Colonic mucosa (tissue), 4 donors: ENCODE data around the gene E2F8. TPM values are rescaled to one million over a fixed set of nuclear protein-coding genes. Genes with fewer than 3 reads are reported as not detected.

Source experiments
- DNase-seq: peaks from one replicate; pipeline ENCODE4 v3.0.0-alpha.2; 2020
- H3K27ac ChIP-seq: fragments of 200-600 bp; one replicate; pipeline ENCODE4 v1.8.0; 2021
- H3K27me3 ChIP-seq: fragments of 200-600 bp; one replicate; pipeline ENCODE4 v1.8.0; 2021
- H3K36me3 ChIP-seq: fragments of 200-600 bp; one replicate; pipeline ENCODE4 v1.8.0; 2021
- H3K4me1 ChIP-seq: fragments of 200-600 bp; one replicate; pipeline ENCODE4 v1.8.0; 2021; ENCODE audit warnings: mild to moderate bottlenecking
- H3K4me3 ChIP-seq: fragments of 200-600 bp; one replicate; pipeline ENCODE4 v1.8.0; 2021
- H3K9ac ChIP-seq, 2 donors: one replicate each; pipeline ENCODE4 v1.7.0; 2013; ENCODE audit warnings: control low read depth in 2 of 2, low read depth in 2 of 2, low read length in 2 of 2
- H3K9me3 ChIP-seq: fragments of 200-600 bp; one replicate; pipeline ENCODE4 v1.8.0; 2021
- CTCF ChIP-seq: fragments of 200-600 bp; IDR thresholded peaks from one replicate; pipeline ENCODE4 v1.8.0; 2022; ENCODE audit warnings: antibody characterized with exemption, mild to moderate bottlenecking
- intact Hi-C: fragments of 100-400 bp; cut with DNase I; formaldehyde crosslinking; loops from one replicate; pipeline ENCODE4 v1.14.1; 2022
- total RNA-seq, 2 donors: library from RNA; stranded (reverse); fragmentation: NEBNext Ultra II Directional in 1 of 2; extraction: Animal tissue kit (Norgen Biotek cat#: 25700) in 1 of 2; gene quantifications; one replicate each; pipeline ENCODE4 v1.2.1, GENCODE V29; 2021
- donor health status: healthy.
- donor health status: DM: no; HTN: no; CAD: no.
- donor health status: DM: no; HTN: no; CAD: no.

E2F8 gene
- total RNA-seq, 2 donors from 2014 or later: 5.5 to 26.8 TPM

GRCh38 chr11:19200410-19201201 is 40.1 kb downstream of the E2F8 start:
- no peaks in the 10 kb centered on the region for H3K4me1 ChIP-seq
- no peak overlapping the region for H3K4me3 ChIP-seq
- H3K27ac ChIP-seq: no peak overlapping the region
- H3K27me3 ChIP-seq: no peaks in the 10 kb centered on the region
- peak; percentile 37 for DNase-seq
- no peaks in the 10 kb centered on the region for H3K9me3 ChIP-seq
- peak overlapping the region in 1 of 2 donors; percentile 6 for H3K9ac ChIP-seq
- no peaks in the 10 kb centered on the region for H3K36me3 ChIP-seq
- intact Hi-C loops: no loop called here
- TF ChIP-seq CTCF: no peak

GRCh38 chr11:19199771-19200170 is 41.0 kb downstream of the E2F8 start:
- H3K9ac ChIP-seq: no peak overlapping the region
- no peaks in the 10 kb centered on the region for H3K4me1 ChIP-seq
- no peak overlapping the region for H3K4me3 ChIP-seq
- no peaks in the 10 kb centered on the region for H3K9me3 ChIP-seq
- no peak overlapping the region for H3K27ac ChIP-seq
- TF ChIP-seq CTCF: no peak
- no peak for DNase-seq
- H3K36me3 ChIP-seq: no peaks in the 10 kb centered on the region
- H3K27me3 ChIP-seq: no peaks in the 10 kb centered on the region
- intact Hi-C loops: no loop called here

GRCh38 chr11:19199048-19199447 is 41.7 kb downstream of the E2F8 start:
- Histone ChIP-seq H3K27me3 (no peaks in the 10 kb centered on the region), H3K27ac (no peak overlapping the region), H3K4me1 (no peaks in the 10 kb centered on the region), H3K9ac (no peak overlapping the region), H3K4me3 (no peak overlapping the region), H3K36me3 (no peaks in the 10 kb centered on the region), H3K9me3 (no peaks in the 10 kb centered on the region)
- intact Hi-C loops: no loop called here
- no peak for DNase-seq
- no peak for TF ChIP-seq CTCF

DNA sequence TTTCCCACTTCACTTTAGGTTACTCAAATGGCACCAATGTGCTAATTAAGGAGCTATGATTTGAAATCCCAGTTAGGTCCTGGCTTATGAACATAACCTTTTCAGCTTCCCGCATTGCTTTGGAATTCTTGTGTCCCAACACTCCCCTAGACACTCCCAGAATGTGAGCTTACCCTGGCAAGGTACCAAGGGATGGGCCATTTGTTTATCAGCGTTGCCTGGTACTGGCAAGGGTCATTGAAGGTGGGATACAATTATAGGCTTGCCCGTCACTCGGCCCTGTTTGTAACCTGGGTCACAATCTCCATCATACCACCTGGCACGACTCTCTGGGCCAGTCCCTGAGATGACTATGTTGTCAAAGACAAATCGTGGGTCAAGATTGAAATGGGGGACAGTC is 44.3 kb downstream of the E2F8 start:
- H3K36me3 ChIP-seq: no peaks in the 10 kb centered on the region
- H3K9ac ChIP-seq: no peak overlapping the region
- no peak overlapping the region for H3K27ac ChIP-seq
- no peak overlapping the region for H3K4me3 ChIP-seq
- intact Hi-C loops: no loop called here
- H3K27me3 ChIP-seq: no peaks in the 10 kb centered on the region
- no peaks in the 10 kb centered on the region for H3K9me3 ChIP-seq
- TF ChIP-seq CTCF: no peak
- DNase-seq: no peak
- H3K4me1 ChIP-seq: no peaks in the 10 kb centered on the region

DNA sequence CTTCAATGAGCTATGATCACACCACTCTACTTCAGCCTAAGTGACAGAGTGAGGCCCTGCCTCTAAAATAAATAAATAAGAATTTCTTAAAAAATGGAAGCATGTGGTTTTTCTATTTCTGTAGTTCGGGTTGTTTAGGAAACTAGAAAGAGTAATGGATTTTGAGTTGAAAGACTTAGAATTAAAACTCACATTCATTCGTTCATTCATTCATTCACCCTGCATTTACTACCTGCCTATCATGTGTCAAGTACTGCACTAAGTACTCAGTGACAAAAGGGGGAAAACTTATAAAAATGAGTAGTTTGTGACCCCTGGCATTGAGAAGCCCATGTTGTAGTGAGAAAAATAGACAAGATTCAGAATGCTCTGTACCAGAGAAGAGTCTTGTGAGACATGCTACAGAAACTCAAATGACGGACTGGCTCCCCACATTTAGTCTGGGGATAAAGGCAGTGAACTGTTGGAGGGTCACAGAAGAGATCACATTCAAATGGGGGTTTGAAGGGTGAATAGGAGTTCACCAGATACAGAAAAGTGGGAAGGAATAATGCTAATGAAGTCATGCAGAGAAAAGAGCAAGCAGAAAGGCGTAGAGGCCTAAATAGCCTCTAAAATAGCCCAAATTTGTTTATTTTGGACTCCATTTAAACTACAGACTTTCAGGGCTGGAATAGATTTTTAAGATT is 46.0 kb downstream of the E2F8 start:
- DNase-seq: no peak
- Histone ChIP-seq H3K4me1 (no peaks in the 10 kb centered on the region), H3K27me3 (no peaks in the 10 kb centered on the region), H3K27ac (no peak overlapping the region), H3K9me3 (no peaks in the 10 kb centered on the region), H3K36me3 (no peaks in the 10 kb centered on the region), H3K9ac (no peak overlapping the region), H3K4me3 (no peak overlapping the region)
- intact Hi-C loops: no loop called here
- no peak for TF ChIP-seq CTCF
